ENCODE measurements around the gene ARNT2. TPM values are rescaled to one million over a fixed set of nuclear protein-coding genes. Genes with fewer than 3 reads are reported as not detected.

Gene ARNT2
- polyA plus RNA-seq, 1 of the 3 experiments (the other 2 are of a cell fraction), result 17.0 TPM

GRCh38 chr15:80641384-80641783, 237.2 kb downstream of the ARNT2 start:
- no peaks in the 10 kb centered on the region for H3K4me1 ChIP-seq (ENCODE audit: control insufficient read depth in 1 of 2, insufficient read depth in 2 of 2, low read depth in 1 of 2, low read length in 1 of 2)
- H3F3A ChIP-seq (replicated peaks; ENCODE audit: insufficient read depth), result no peaks in the 10 kb centered on the region
- 87% methylated on average over 7 of the region's 7 CpGs for WGBS (ENCODE audit: low lambda C conversion rate)
- ChIA-PET CTCF (interaction anchor here (0.6 kb wide), 1 partner anchor 25 kb away, joined by 3 read pairs; no protein-coding TSS in a partner anchor), POLR2A (no interaction called here)
- no peak overlapping the region for H3K4me3 ChIP-seq (ENCODE audit: low read depth in 2 of 2, low read length in 1 of 2)
- no peak for TF ChIP-seq MXI1 (IDR thresholded peaks at IDR 0.05; ENCODE audit: low read depth, low read length)
- TF ChIP-seq FOXJ3 (CRISPR knock-in tag; IDR thresholded peaks at IDR 0.05), result no peak
- no peak for TF ChIP-seq FOSL2 (IDR thresholded peaks at IDR 0.05; ENCODE audit: borderline replicate concordance, low read depth)
- TF ChIP-seq, protein P1, sequence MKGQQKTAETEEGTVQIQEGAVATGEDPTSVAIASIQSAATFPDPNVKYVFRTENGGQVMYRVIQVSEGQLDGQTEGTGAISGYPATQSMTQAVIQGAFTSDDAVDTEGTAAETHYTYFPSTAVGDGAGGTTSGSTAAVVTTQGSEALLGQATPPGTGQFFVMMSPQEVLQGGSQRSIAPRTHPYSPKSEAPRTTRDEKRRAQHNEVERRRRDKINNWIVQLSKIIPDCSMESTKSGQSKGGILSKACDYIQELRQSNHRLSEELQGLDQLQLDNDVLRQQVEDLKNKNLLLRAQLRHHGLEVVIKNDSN (IDR thresholded peaks at IDR 0.05; ENCODE audit: borderline replicate concordance, low read depth), result no peak
- no peak for TF ChIP-seq TCF12 (IDR thresholded peaks at IDR 0.05)
- no peak for TF ChIP-seq ZBTB33 (IDR thresholded peaks at IDR 0.05; ENCODE audit: borderline replicate concordance, low read depth)
- TF ChIP-seq RAD21 (IDR thresholded peaks at IDR 0.05; ENCODE audit: low read length), result no peak
- TF ChIP-seq NFIC (IDR thresholded peaks at IDR 0.05; ENCODE audit: borderline replicate concordance), result no peak
- TF ChIP-seq RFX5 (IDR thresholded peaks at IDR 0.05; ENCODE audit: low read length), result no peak
- H3K27me3 ChIP-seq (ENCODE audit: insufficient read depth), result no peaks in the 10 kb centered on the region
- no peak overlapping the region for H3K9ac ChIP-seq
- DNase-seq, result no peak
- no peaks in the 10 kb centered on the region for H3K79me2 ChIP-seq (ENCODE audit: insufficient read depth)
- no peaks in the 10 kb centered on the region for H3K9me2 ChIP-seq
- H2AFZ ChIP-seq (ENCODE audit: low read depth), result no peak overlapping the region
- H3K36me3 ChIP-seq (replicated peaks in 1 of 2; ENCODE audit: control insufficient read depth in 1 of 2, insufficient read depth in 2 of 2, low read length in 1 of 2), result no peaks in the 10 kb centered on the region
- no peaks in the 10 kb centered on the region for H3K9me3 ChIP-seq
- no peak overlapping the region for H3K27ac ChIP-seq (ENCODE audit: low read depth in 2 of 2, low read length in 1 of 2)
- no peak overlapping the region for H3K4me2 ChIP-seq
- no peaks in the 10 kb centered on the region for H4K20me1 ChIP-seq (ENCODE audit: insufficient read depth)

DNA sequence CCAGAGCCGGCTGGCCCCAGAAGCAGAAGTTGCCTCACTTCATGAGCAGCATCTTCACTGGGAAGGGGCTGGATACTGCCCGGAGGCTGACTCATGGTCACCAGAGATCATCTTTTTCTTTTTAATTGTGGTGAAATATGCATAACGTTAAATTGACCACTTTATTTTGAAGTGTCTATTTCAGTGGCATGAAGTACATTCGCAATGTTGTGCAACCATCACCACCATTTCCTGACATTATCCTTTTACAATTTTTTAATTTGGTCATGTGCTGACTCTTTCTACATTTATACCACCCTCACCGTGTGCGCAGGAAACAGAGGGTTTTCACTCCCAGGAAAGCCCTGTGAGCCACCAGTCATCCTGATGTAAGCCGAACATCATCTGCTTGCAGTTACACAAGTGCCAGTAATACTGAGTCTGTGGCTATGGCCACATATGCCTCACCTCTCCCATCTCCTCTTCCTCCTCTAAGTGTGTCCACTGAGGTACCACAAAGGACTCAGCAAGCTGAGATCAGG, 239.3 kb downstream of the ARNT2 start:
- 62% methylated on average over 7 of the region's 7 CpGs for WGBS (ENCODE audit: low lambda C conversion rate)

More for the DNA sequence above, 239.3 kb downstream of the ARNT2 start:
- no peaks in the 10 kb centered on the region for H3K79me2 ChIP-seq (ENCODE audit: insufficient read depth)
- no peak overlapping the region for H2AFZ ChIP-seq (ENCODE audit: low read depth)
- TF ChIP-seq CTCF (IDR thresholded peaks at IDR 0.05), result no peak
- H3K9me3 ChIP-seq, result no peaks in the 10 kb centered on the region
- H3K9ac ChIP-seq, result no peak overlapping the region
- no peaks in the 10 kb centered on the region for H3K27me3 ChIP-seq (ENCODE audit: insufficient read depth)
- H3K27ac ChIP-seq (ENCODE audit: low read depth in 2 of 2, low read length in 1 of 2), result no peak overlapping the region
- ChIA-PET CTCF (no interaction called here), POLR2A (no interaction called here)
- no peak overlapping the region for H3K4me3 ChIP-seq (ENCODE audit: low read depth in 2 of 2, low read length in 1 of 2)
- no peaks in the 10 kb centered on the region for H3K9me2 ChIP-seq
- H3K4me2 ChIP-seq, result no peak overlapping the region
- no peak for DNase-seq
- no peaks in the 10 kb centered on the region for H3K4me1 ChIP-seq (ENCODE audit: control insufficient read depth in 1 of 2, insufficient read depth in 2 of 2, low read depth in 1 of 2, low read length in 1 of 2)
- no peaks in the 10 kb centered on the region for H3F3A ChIP-seq (replicated peaks; ENCODE audit: insufficient read depth)
- no peaks in the 10 kb centered on the region for H4K20me1 ChIP-seq (ENCODE audit: insufficient read depth)
- H3K36me3 ChIP-seq (replicated peaks in 1 of 2; ENCODE audit: control insufficient read depth in 1 of 2, insufficient read depth in 2 of 2, low read length in 1 of 2), result no peaks in the 10 kb centered on the region
